Calu3 (cell line): ENCODE results near the gene COL15A1. TPM values are rescaled to one million over a fixed set of nuclear protein-coding genes. Genes with fewer than 3 reads are reported as not detected.

Source experiments
- BruUV-seq: library from RNA; stranded (reverse); fragments of 400-500 nt; replicated peaks from 2 replicates; lab custom pipeline; 2021; lab: Mats Ljungman, UMichigan
- CTCF ChIA-PET: fragments of 300-600 bp; sonication (Branson Sonifier 250); formaldehyde crosslinking; loops from one replicate; lab custom pipeline; 2022; ENCODE audit warnings: antibody characterized with exemption; lab: Charles Lee
- DNase-seq: peaks from one replicate; pipeline ENCODE4 v3.0.0; 2022
- H3K27ac Mint-ChIP-seq: one replicate; pipeline ENCODE4 v1.8.0; 2022; ENCODE audit warnings: mixed read lengths; ENCODE audit not compliant: unreplicated experiment
- H3K27me3 Mint-ChIP-seq: one replicate; pipeline ENCODE4 v1.8.0; 2022; ENCODE audit warnings: mixed read lengths; ENCODE audit not compliant: unreplicated experiment
- H3K36me3 Mint-ChIP-seq: one replicate; pipeline ENCODE4 v1.8.0; 2022; ENCODE audit warnings: mild to moderate bottlenecking, moderate library complexity, mixed read lengths; ENCODE audit not compliant: insufficient read depth, unreplicated experiment
- H3K4me1 Mint-ChIP-seq: one replicate; pipeline ENCODE4 v1.8.0; 2022; ENCODE audit warnings: mild to moderate bottlenecking, low read depth, mixed read lengths; ENCODE audit not compliant: unreplicated experiment
- H3K4me3 Mint-ChIP-seq: one replicate; pipeline ENCODE4 v1.8.0; 2022; ENCODE audit warnings: mild to moderate bottlenecking, low read depth, moderate library complexity, mixed read lengths; ENCODE audit not compliant: unreplicated experiment
- H3K9me3 Mint-ChIP-seq: one replicate; pipeline ENCODE4 v1.8.0; 2022; ENCODE audit warnings: low read depth, mixed read lengths; ENCODE audit not compliant: unreplicated experiment
- CTCF ChIP-seq: fragments of 200-600 bp; IDR thresholded peaks from one replicate; pipeline ENCODE4 v1.8.0; 2022; ENCODE audit warnings: antibody characterized with exemption; ENCODE audit not compliant: unreplicated experiment
- intact Hi-C: fragments of 100-400 bp; cut with micrococcal nuclease; formaldehyde crosslinking; loops from one replicate; pipeline ENCODE4 v1.10.0; 2022; ENCODE audit not compliant: unreplicated experiment
- total RNA-seq: library from RNA; stranded (reverse); gene quantifications from 2 replicates; pipeline ENCODE4 v1.2.3, GENCODE V29; 2022

COL15A1 gene
- total RNA-seq, 1 experiment from 2014 or later = not detected

GRCh38 chr9:98962861-98963260 is 19.2 kb downstream of the COL15A1 start:
- no peak for DNase-seq
- no peak for TF ChIP-seq CTCF
- Mint-ChIP-seq H3K4me1 (no peaks in the 10 kb centered on the region), H3K9me3 (no peaks in the 10 kb centered on the region), H3K36me3 (no peaks in the 10 kb centered on the region), H3K4me3 (no peak overlapping the region), H3K27me3 (peaks cover 63% of the 10 kb centered on the region), H3K27ac (no peak overlapping the region)
- intact Hi-C loops = no loop called here
- no TSS peak for BruUV-seq
- CTCF ChIA-PET = no interaction called here

GRCh38 chr9:98964201-98964600 is 20.5 kb downstream of the COL15A1 start:
- H3K9me3 Mint-ChIP-seq = no peaks in the 10 kb centered on the region
- no peak for TF ChIP-seq CTCF
- no peak overlapping the region for H3K27ac Mint-ChIP-seq
- H3K27me3 Mint-ChIP-seq = peaks cover 61% of the 10 kb centered on the region
- no peaks in the 10 kb centered on the region for H3K4me1 Mint-ChIP-seq
- H3K4me3 Mint-ChIP-seq = no peak overlapping the region
- DNase-seq = no peak
- CTCF ChIA-PET = no interaction called here
- no TSS peak for BruUV-seq
- intact Hi-C loops = no loop called here
- no peaks in the 10 kb centered on the region for H3K36me3 Mint-ChIP-seq

- no TSS peak for BruUV-seq
- H3K4me3 Mint-ChIP-seq = no peak overlapping the region
- no peaks in the 10 kb centered on the region for H3K4me1 Mint-ChIP-seq
- no peak for TF ChIP-seq CTCF
- no peaks in the 10 kb centered on the region for H3K9me3 Mint-ChIP-seq
- H3K27ac Mint-ChIP-seq = no peak overlapping the region
- peaks cover 54% of the 10 kb centered on the region for H3K27me3 Mint-ChIP-seq
- intact Hi-C loops = no loop called here
- H3K36me3 Mint-ChIP-seq = no peaks in the 10 kb centered on the region
- CTCF ChIA-PET = no interaction called here
- no peak for DNase-seq
Observed at GRCh38 chr9:98964911-98965336, 21.2 kb downstream of the COL15A1 start.

GRCh38 chr9:98966676-98967075 is 23.0 kb downstream of the COL15A1 start:
- no TSS peak for BruUV-seq
- no peaks in the 10 kb centered on the region for H3K36me3 Mint-ChIP-seq
- CTCF ChIA-PET = no interaction called here

More at GRCh38 chr9:98966676-98967075, 23.0 kb downstream of the COL15A1 start:
- no peaks in the 10 kb centered on the region for H3K9me3 Mint-ChIP-seq
- H3K27me3 Mint-ChIP-seq = peaks cover 36% of the 10 kb centered on the region
- DNase-seq = no peak
- no peak overlapping the region for H3K4me3 Mint-ChIP-seq
- no peak for TF ChIP-seq CTCF
- intact Hi-C loops = no loop called here
- peaks cover 7% of the 10 kb centered on the region for H3K4me1 Mint-ChIP-seq
- no peak overlapping the region for H3K27ac Mint-ChIP-seq
